HepG2 (cell line): Measurements from ENCODE around the gene SLC2A5.

Experiments used
- BRD4 ChIP-seq: sonication (generic); formaldehyde crosslinking; IDR thresholded peaks from 2 replicates; pipeline ENCODE4 v1.4.0; 2020; ENCODE audit warnings: missing genetic modification reagents
- CTCF ChIP-seq: sonication (generic); formaldehyde crosslinking; IDR thresholded peaks from 2 replicates; pipeline ENCODE4 v1.5.0; 2020; ENCODE audit warnings: mild to moderate bottlenecking, missing genetic modification reagents, moderate library complexity
- MAFF ChIP-seq: IDR thresholded peaks from 2 replicates; pipeline ENCODE4 v1.6.1; 2011; ENCODE audit warnings: low read depth, low read length, improper control_type of control experiment
- NFKB2 ChIP-seq: sonication (generic); formaldehyde crosslinking; IDR thresholded peaks from 2 replicates; pipeline ENCODE4 v1.4.0; 2020; ENCODE audit warnings: missing genetic modification reagents, borderline replicate concordance
- POLR2G ChIP-seq: fragments of 200-400 bp; formaldehyde crosslinking; IDR thresholded peaks from 2 replicates; pipeline ENCODE4 v1.6.1; 2018; ENCODE audit warnings: mild to moderate bottlenecking, low read depth, low read length, moderate library complexity
- SAFB2 ChIP-seq: sonication (generic); formaldehyde crosslinking; IDR thresholded peaks from 2 replicates; pipeline ENCODE4 v1.5.1; 2020; ENCODE audit warnings: missing genetic modification reagents, low read depth, mild to moderate bottlenecking, borderline replicate concordance
- ZMYM2 ChIP-seq: sonication (generic); formaldehyde crosslinking; IDR thresholded peaks from 2 replicates; pipeline ENCODE4 v1.8.0; 2022; ENCODE audit warnings: mild to moderate bottlenecking, missing genetic modification reagents
- ZNF646 ChIP-seq: sonication (generic); formaldehyde crosslinking; IDR thresholded peaks from 2 replicates; pipeline ENCODE4 v1.9.0; 2021; ENCODE audit warnings: mild to moderate bottlenecking, missing genetic modification reagents

- no peak for TF ChIP-seq MAFF
- TF ChIP-seq NFKB2 (CRISPR knock-in tag): no peak
- TF ChIP-seq CTCF (CRISPR knock-in tag): no peak
- TF ChIP-seq ZMYM2 (CRISPR knock-in tag): no peak
- TF ChIP-seq ZNF646 (CRISPR knock-in tag): no peak
- no peak for TF ChIP-seq SAFB2 (CRISPR knock-in tag)
- no peak for TF ChIP-seq POLR2G
- TF ChIP-seq BRD4: no peak
Observed at GRCh38 chr1:9041116-9041779, 28.2 kb downstream of the SLC2A5 start.
